Right ventricle myocardium superior (tissue), 1 donor: ENCODE data around the gene PREP. TPM values are rescaled to one million over a fixed set of nuclear protein-coding genes. Genes with fewer than 3 reads are reported as not detected.
"Not testable (repeated sequence)": the region's sequence is repeated elsewhere in the genome, so short reads cannot be mapped to it uniquely, and the experiment has no call there.

Source experiments
- ATAC-seq: fragments of 200-7000 bp; cut with Tn5 transposase; one replicate; pipeline ENCODE4 v1.9.1; 2020; ENCODE audit warnings: mild to moderate bottlenecking; ENCODE audit not compliant: poor library complexity
- DNase-seq: peaks from one replicate; pipeline ENCODE4 v3.0.0-alpha.2; 2020
- intact Hi-C: fragments of 100-400 bp; cut with DNase I; formaldehyde crosslinking; loops from one replicate; pipeline ENCODE4 v1.11.2; 2022
- total RNA-seq: library from RNA; stranded (reverse); fragmentation: NEBNext Ultra II Directional; extraction: Animal tissue kit (Norgen Biotek cat#: 25700); gene quantifications from one replicate; pipeline ENCODE4 v1.2.1, GENCODE V29; 2021
- donor health status: DM: no; HTN: yes; CAD: no; lungs with severe emphysema.

The PREP gene
- total RNA-seq, 1 donor from 2014 or later, result 23.0 TPM

DNA sequence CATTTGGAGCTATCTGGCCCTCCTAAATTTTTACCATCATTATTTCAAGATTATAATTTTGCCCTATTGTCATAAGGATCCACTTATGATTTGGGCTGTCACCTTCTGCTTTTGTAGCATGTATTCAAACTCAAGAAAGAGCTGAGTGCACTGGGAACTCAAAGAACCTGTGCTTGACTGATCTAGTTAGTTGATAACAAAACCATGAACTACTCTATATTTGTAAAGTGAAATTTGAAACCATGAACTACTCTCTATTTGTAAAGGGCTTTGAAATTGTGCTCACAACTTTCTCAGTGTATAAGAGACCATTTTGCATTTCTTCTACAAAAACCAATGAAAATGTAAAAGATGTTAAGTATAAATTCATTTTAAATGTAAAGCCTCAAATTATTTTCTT is 145.5 kb downstream of the PREP start:
- DNase-seq (no peak), ATAC-seq (no peak)
- intact Hi-C loops, result no loop called here

DNA sequence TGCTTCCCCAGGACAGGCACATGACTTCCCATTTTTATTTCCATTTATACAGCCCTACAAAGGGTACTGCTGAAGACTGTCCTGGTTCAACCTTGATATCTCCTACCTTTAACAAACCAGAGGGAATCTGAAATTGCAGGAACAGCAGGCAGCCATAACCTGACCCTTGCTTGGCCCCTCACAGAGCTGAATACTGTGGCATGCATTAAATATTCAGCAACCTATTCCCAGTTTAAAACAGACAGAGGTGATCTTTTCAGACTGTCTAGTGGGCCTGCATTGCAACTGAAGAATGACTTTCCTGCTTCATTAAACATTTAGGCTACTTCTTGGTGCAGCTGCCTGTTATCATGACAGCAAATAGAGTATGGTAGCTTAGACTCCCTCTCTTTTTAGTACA is 146.3 kb downstream of the PREP start:
- intact Hi-C loops, result no loop called here
- DNase-seq, result no peak
- ATAC-seq, result no peak

DNA sequence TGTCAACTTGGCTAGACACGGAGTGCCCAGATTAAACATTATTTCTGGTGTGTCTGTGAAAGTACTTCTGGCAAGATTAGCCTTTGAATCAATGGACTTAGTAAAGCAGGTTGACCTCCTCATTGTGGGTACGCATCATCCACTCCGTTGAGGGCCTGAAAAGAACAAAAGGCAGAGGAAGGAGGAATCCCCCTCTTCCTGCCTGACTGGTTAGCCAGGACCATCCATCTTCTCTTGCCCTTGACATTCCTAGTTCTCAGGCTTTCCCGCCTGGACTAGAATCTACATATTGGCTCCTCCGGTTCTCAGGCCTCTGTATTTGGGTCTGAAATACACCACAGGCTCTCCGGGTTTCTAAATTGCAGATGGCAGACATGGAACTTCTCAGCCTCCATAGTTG is 149.1 kb downstream of the PREP start:
- ATAC-seq, result no peak
- DNase-seq, result no peak
- intact Hi-C loops, result no loop called here

DNA sequence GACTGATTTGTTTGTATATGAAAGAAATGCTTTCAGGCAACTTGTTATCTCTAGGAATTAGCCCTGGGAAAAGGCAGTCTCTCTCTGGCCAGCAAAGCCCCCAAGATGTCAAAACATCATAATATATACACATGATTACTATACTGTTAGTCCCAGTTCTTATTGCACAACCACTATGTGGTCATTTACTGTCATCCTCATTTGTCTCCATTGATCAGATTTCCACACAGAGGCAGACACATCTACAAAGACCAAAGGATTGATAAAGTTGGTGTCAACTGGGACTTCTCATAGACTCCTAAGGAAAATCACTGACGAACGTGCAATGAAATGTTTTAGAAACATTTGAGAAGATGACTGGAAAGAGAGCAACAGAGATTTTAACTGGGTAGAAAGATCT is 151.2 kb downstream of the PREP start:
- intact Hi-C loops, result no loop called here
- no peak for DNase-seq
- ATAC-seq, result no peak

DNA sequence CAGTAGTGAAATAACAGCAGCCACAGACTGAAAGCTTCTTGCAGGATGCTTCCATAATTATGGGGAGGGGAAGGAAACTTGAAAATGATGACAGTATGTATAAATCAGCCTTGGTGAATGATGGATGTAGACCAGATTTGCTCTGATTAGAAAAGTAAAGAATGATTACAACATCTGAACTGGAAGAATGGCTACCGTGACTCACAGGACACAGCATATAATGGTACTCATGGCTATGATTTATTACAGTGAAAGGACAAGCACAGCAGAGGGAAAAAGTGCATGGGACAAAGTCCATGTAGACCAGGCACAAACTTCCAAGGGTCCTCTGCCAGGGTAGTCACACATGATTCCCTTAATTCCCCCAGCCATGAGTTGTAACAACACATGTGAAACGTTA is 152.3 kb downstream of the PREP start:
- intact Hi-C loops, result no loop called here
- no peak for ATAC-seq
- DNase-seq, result no peak

DNA sequence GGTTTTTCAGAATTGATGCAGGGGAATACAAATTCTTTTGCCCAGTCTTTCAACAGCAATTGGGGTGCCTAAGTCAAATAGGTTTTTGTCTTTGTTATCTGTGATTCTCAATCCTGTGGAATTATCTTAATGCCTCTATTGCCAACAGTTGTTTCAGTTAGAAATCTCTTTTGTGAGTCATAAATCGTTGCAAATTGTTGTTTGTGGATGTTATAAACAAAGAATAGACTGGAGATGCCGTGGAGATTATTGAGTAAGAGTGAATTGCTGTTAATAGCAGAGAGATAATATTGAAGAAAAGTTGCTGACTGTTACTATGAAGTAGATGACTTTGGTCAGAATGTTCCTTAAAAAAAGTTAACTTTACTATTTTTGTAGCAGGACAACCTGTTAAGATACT is 159.4 kb downstream of the PREP start:
- ATAC-seq, result no peak
- intact Hi-C loops, result no loop called here
- no peak for DNase-seq

DNA sequence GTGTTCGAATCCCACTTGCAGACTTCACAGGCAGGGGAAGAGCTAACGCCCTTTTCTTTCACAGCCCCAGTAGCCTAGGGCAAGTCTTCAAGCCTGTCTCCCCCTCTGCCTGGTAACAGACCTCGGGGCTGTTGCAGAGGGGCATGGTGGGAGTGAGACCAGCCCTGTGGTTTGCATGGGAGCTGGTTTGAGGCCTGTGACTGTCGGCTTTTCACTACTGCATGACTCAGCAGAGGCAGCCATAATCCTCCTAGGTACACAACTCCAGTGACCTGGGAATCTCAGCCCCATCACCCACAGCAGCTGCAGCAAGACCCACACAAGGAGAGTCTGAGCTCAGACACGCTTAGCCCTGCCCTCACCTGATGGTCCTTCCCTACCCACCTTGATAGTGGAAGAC is 167.7 kb downstream of the PREP start:
- intact Hi-C loops, result no loop called here
- DNase-seq, result no peak
- ATAC-seq, result no peak

DNA sequence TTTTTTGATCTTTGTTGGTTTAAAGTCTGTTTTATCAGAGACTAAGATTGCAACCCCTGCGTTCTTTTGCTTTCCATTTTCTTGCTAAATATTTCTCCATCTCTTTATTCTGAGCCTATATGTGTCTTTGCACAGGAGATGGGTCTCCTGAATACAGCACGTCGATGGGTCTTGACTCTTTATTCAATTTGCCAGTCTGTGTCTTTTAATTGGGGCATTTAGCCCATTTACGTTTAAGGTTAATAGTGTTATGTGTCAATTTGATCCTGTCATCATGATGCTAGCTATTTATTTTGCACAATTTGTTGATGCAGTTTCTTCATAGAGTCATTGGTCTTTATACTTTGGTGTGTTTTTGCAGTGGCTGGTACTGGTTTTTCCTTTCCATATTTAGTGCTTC is 171.1 kb downstream of the PREP start:
- ATAC-seq, DNase-seq, intact Hi-C loops: not testable (repeated sequence)

Other genes with a start within 250 kb of the PREP start
- gene POPDC3, start 223.1 kb downstream of the PREP start, total RNA-seq, result 50.1 TPM